Type B pancreatic cell (in vitro differentiated cells): ENCODE results near the gene RPRM. TPM values are rescaled to one million over a fixed set of nuclear protein-coding genes. Genes with fewer than 3 reads are reported as not detected.

Experiments
- DNase-seq: peaks from one replicate; pipeline ENCODE4 v3.0.0; 2021; ENCODE audit warnings: mixed read lengths; ENCODE audit not compliant: unreplicated experiment; ENCODE audit errors: extremely low spot score
- H3K27ac Mint-ChIP-seq: 2 replicates; pipeline ENCODE4 v1.8.0; 2021; ENCODE audit warnings: mild to moderate bottlenecking, mixed read lengths
- H3K27me3 Mint-ChIP-seq: 2 replicates; pipeline ENCODE4 v1.8.0; 2021; ENCODE audit warnings: mixed read lengths
- H3K36me3 Mint-ChIP-seq: 2 replicates; pipeline ENCODE4 v1.8.0; 2021; ENCODE audit warnings: mixed read lengths
- H3K4me1 Mint-ChIP-seq: one replicate; pipeline ENCODE4 v1.8.0; 2021; ENCODE audit warnings: mixed read lengths; ENCODE audit not compliant: unreplicated experiment
- H3K4me3 Mint-ChIP-seq: 2 replicates; pipeline ENCODE4 v1.8.0; 2021; ENCODE audit warnings: mild to moderate bottlenecking, mixed read lengths
- H3K9me3 Mint-ChIP-seq: 2 replicates; pipeline ENCODE4 v1.8.0; 2021; ENCODE audit warnings: mixed read lengths
- total RNA-seq: library from RNA; stranded (reverse); gene quantifications from 2 replicates; pipeline ENCODE4 v1.2.1, GENCODE V29; 2021; ENCODE audit warnings: low replicate concordance
- TF ChIP-seq, protein P1 (sequence below): fragments of 200-600 bp; sonication (generic); conservative IDR thresholded peaks from 2 replicates; pipeline ENCODE4 v1.5.0; 2021; ENCODE audit warnings: antibody characterized with exemption, mild to moderate bottlenecking

Gene RPRM
- total RNA-seq, 1 donor from 2014 or later: 7.3 TPM

DNA sequence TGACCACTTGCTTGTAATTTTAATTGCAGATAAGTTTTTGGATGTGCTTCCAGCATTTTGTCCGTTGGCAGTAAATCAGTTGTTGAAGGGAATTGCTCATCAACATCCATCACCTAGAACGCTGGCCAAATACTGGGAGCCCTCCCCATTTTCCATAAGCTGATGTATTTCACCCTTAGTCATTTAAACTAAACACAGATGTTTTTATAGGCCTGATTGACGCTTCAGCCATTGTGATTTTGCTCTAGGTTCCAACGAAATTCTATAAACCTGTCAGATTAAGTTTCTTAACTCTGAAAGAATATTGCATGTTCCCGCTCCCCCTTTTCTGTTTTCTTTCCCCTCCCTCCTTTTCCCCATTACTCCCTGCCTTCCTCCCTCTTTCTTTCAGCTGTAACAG, 1.0 kb upstream of the RPRM start:
- peak overlapping the region; percentile 44 for H3K4me3 Mint-ChIP-seq
- TF ChIP-seq, protein P1, sequence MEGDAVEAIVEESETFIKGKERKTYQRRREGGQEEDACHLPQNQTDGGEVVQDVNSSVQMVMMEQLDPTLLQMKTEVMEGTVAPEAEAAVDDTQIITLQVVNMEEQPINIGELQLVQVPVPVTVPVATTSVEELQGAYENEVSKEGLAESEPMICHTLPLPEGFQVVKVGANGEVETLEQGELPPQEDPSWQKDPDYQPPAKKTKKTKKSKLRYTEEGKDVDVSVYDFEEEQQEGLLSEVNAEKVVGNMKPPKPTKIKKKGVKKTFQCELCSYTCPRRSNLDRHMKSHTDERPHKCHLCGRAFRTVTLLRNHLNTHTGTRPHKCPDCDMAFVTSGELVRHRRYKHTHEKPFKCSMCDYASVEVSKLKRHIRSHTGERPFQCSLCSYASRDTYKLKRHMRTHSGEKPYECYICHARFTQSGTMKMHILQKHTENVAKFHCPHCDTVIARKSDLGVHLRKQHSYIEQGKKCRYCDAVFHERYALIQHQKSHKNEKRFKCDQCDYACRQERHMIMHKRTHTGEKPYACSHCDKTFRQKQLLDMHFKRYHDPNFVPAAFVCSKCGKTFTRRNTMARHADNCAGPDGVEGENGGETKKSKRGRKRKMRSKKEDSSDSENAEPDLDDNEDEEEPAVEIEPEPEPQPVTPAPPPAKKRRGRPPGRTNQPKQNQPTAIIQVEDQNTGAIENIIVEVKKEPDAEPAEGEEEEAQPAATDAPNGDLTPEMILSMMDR: no peak
- no peak for DNase-seq
- H3K9me3 Mint-ChIP-seq: no peaks in the 10 kb centered on the region
- H3K27me3 Mint-ChIP-seq: peaks cover 50% of the 10 kb centered on the region
- no peaks in the 10 kb centered on the region for H3K36me3 Mint-ChIP-seq
- no peak overlapping the region for H3K27ac Mint-ChIP-seq
- H3K4me1 Mint-ChIP-seq: peaks cover 15% of the 10 kb centered on the region

DNA sequence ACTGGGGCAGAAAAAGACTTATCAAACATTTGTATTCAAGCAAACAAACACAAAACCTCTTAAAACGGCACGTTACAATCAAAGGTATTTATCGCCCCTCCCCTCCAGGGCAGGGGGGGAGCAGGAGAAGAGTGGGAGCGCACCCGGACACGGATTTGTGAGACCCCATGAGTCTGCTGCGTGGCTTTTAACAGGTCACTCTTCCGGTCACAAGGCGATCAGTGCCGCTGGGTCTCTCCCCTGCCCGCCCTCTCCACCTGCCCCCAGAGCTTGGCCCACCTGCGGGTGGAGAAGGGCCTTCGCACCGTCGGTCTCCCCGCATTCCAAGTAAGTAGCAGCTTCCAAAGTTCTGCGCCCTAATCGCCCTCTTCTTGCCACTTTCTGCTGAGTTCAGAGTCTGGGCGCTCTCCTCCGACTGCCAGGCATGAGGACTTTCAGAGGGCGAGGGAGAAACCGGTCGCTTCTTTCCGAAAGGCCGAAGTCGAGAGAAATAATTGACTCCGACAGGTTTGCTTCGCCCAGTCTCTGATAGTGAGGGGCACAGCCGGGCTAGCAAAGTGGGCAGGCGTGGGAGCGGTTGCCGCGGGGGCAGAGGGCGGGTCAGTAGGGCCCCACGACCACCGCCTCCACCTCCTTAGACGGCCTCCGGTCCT, 800 bp downstream of the RPRM start:
- Mint-ChIP-seq H3K36me3 (no peaks in the 10 kb centered on the region), H3K27me3 (peaks cover 61% of the 10 kb centered on the region), H3K4me3 (peak overlapping the region; percentile 90), H3K27ac (peak overlapping the region; percentile 65), H3K9me3 (no peaks in the 10 kb centered on the region), H3K4me1 (peaks cover 15% of the 10 kb centered on the region)
- no peak for DNase-seq
- TF ChIP-seq, protein P1: no peak

DNA sequence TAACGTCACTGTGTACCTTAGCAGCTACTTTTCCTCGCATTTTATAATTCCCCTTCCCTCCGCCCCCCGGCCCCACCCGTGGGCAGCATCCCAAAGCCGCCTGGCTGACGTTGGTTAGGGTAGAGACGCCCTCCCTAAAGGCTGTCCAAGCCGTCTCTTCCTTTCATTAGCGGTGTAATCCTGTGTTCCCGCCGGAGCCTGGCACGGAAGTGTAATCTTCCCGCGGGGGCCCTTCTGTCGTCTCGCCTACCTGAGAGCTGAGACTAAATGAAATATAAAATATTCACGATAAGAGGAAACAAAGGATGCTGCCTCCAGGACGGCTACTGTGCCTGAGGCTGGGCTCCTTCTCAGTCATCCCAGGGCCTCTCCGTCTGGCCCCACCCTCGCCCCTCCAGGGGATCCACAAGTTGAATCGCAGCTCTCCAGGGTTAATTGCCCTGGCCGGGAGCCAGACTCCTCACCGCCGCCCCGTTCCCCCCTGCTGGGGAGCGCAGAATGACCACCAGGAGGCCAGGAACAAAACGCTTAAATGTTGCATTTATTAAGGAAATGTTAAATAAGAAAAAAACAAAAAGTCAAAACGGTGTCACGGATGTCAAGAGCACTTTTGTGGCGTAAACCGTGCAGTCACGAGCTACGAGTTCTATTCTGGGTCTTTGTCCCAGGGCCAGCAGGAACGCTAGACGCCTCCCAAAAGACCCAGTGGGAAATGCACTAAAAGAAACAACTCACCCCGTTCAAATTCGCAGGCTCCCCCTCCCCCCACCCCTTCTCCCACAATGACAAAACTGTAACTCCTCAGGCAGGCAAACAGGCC, 1.5 kb downstream of the RPRM start:
- Mint-ChIP-seq H3K4me3 (peak overlapping the region; percentile 90), H3K9me3 (no peaks in the 10 kb centered on the region), H3K27me3 (peaks cover 61% of the 10 kb centered on the region), H3K36me3 (no peaks in the 10 kb centered on the region), H3K4me1 (peaks cover 15% of the 10 kb centered on the region), H3K27ac (peak overlapping the region; percentile 35)
- DNase-seq: no peak
- TF ChIP-seq, protein P1: peak; percentile 75

DNA sequence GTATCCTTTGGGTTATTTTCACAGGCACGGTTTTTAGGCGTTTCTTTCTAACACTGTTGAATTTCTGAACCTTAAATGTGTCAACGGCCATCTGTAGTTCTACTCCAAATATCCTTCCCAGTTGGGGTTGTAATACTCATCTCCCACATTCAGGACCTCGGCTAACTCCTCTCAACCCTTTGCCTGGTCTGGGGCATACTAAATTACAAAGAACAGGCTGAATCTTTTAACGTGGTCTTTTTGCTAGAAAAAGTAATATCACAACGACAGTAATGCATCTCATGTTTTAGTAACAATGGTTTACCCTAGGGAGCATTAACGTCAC, 2.1 kb downstream of the RPRM start:
- Mint-ChIP-seq H3K4me3 (peak overlapping the region; percentile 90), H3K36me3 (no peaks in the 10 kb centered on the region), H3K27ac (no peak overlapping the region), H3K27me3 (peaks cover 61% of the 10 kb centered on the region), H3K4me1 (peaks cover 15% of the 10 kb centered on the region), H3K9me3 (no peaks in the 10 kb centered on the region)
- TF ChIP-seq, protein P1: no peak
- DNase-seq: no peak

DNA sequence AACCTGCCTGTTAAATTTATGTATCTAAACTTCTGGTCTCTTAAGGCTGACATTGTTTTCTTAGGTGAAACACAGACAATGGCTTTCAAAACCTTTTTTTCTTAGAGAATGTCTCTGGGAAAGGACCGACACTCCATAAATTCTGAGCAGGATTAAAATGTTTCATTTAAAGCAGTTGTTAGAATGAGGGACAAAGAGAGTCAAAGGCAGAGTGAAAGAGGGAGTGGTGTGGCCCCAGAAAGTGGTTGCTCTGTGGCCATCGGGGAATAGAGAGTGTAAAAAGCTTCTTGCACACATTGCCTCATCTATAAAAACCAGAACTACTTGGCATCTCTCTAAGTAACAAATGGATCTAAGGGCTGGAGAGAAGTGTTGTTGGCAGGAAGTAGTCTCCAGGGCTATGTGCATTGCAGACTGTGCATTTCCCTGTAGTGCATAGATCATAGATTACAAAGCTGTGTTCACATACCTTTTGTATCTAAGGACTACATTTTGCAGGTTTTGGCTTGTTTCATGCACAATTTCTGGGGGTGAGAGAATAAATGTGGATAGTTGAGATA, 3.6 kb downstream of the RPRM start:
- Mint-ChIP-seq H3K9me3 (no peaks in the 10 kb centered on the region), H3K36me3 (no peaks in the 10 kb centered on the region), H3K4me3 (peak overlapping the region; percentile 53), H3K27ac (no peak overlapping the region), H3K27me3 (peaks cover 62% of the 10 kb centered on the region), H3K4me1 (peaks cover 15% of the 10 kb centered on the region)
- TF ChIP-seq, protein P1: no peak
- no peak for DNase-seq
